Measurements from ENCODE around the gene SAFB2. TPM values are rescaled to one million over a fixed set of nuclear protein-coding genes. Genes with fewer than 3 reads are reported as not detected.

The SAFB2 gene
- total and polyA plus RNA-seq, 2 donors (not counting 1 experiment from before 2014, with no cell fraction given), result 76.5 to 242 TPM

- H3K4me2 ChIP-seq (replicated peaks; ENCODE audit: low read depth, low read length, poor library complexity, severe bottlenecking), result no peak overlapping the region
- intact Hi-C loops (cut with micrococcal nuclease), result no loop called here
- H3K9me3 ChIP-seq (ENCODE audit: control extremely low read depth in 1 of 3, control insufficient read depth in 2 of 3, insufficient read depth in 1 of 3, low read length in 2 of 3), result no peaks in the 10 kb centered on the region
- H3K27me3 ChIP-seq (replicated peaks in 1 of 4; ENCODE audit: control extremely low read depth in 1 of 4, control insufficient read depth in 3 of 4, insufficient read depth in 4 of 4, low read length in 3 of 4), result no peaks in the 10 kb centered on the region
- Mint-ChIP-seq H3K9me3 (ENCODE audit: insufficient read depth) (no peaks in the 10 kb centered on the region), H3K4me1 (no peaks in the 10 kb centered on the region), H3K4me3 (no peak overlapping the region), H3K27ac (no peak overlapping the region), H3K27me3 (no peaks in the 10 kb centered on the region)
- H3K36me3 ChIP-seq (replicated peaks in 1 of 2; ENCODE audit: control extremely low read depth in 1 of 2, control insufficient read depth in 1 of 2, extremely low read depth in 1 of 2, insufficient read depth in 2 of 2, low read length in 1 of 2), result peaks cover 8 to 87% of the 10 kb centered on the region in 2 experiments
- no peak overlapping the region for H3K9ac ChIP-seq (ENCODE audit: low read length)
- DNase-seq, result no peak
- ATAC-seq (ENCODE audit: low read depth), result no peak
- ChIA-PET POLR2A (no interaction called here), CTCF (interaction anchor here (0.6 kb wide), 1 partner anchor 626 kb away, joined by 3 read pairs; no protein-coding TSS in a partner anchor)
- no peaks in the 10 kb centered on the region for H3K4me1 ChIP-seq (ENCODE audit: control insufficient read depth in 2 of 2, insufficient read depth in 2 of 2, low read length in 2 of 2)
- H4K20me1 ChIP-seq (ENCODE audit: control insufficient read depth, insufficient read depth, low read length, poor library complexity, severe bottlenecking), result peaks cover 32% of the 10 kb centered on the region
- H3K4me3 ChIP-seq (ENCODE audit: control extremely low read depth in 1 of 5, extremely low read depth in 1 of 5, insufficient read depth in 1 of 5, low read depth in 2 of 5, low read length in 4 of 5), result no peak overlapping the region
- no peak for TF ChIP-seq EZH2 (IDR thresholded peaks at IDR 0.05; ENCODE audit: borderline replicate concordance, insufficient read depth, low read depth, low read length, poor library complexity, severe bottlenecking)
- TF ChIP-seq CTCF (IDR thresholded peaks at IDR 0.05), result no peak
- H3K27ac ChIP-seq (ENCODE audit: low read length in 2 of 2), result no peak overlapping the region
- no CpG with 5 or more reads among the region's 5 CpGs for WGBS (ENCODE audit: insufficient coverage)
- H2AFZ ChIP-seq (ENCODE audit: insufficient read depth, low read depth, low read length, poor library complexity, severe bottlenecking), result no peak overlapping the region
- H3K79me2 ChIP-seq (ENCODE audit: control insufficient read depth, insufficient read depth, low read length), result peaks cover 54% of the 10 kb centered on the region
Measured at GRCh38 chr19:5655412-5655811, 32.8 kb upstream of the SAFB2 start.

GRCh38 chr19:5654931-5655330 is 32.4 kb upstream of the SAFB2 start:
- Histone ChIP-seq H3K4me3 (ENCODE audit: control extremely low read depth in 1 of 5, extremely low read depth in 1 of 5, insufficient read depth in 1 of 5, low read depth in 2 of 5, low read length in 4 of 5) (no peak overlapping the region), H3K9ac (ENCODE audit: low read length) (no peak overlapping the region), H3K27ac (ENCODE audit: low read length in 2 of 2) (no peak overlapping the region), H3K4me2 (replicated peaks; ENCODE audit: low read depth, low read length, poor library complexity, severe bottlenecking) (no peak overlapping the region), H3K9me3 (ENCODE audit: control extremely low read depth in 1 of 3, control insufficient read depth in 2 of 3, insufficient read depth in 1 of 3, low read length in 2 of 3) (no peaks in the 10 kb centered on the region), H3K4me1 (ENCODE audit: control insufficient read depth in 2 of 2, insufficient read depth in 2 of 2, low read length in 2 of 2) (no peaks in the 10 kb centered on the region), H3K36me3 (replicated peaks in 1 of 2; ENCODE audit: control extremely low read depth in 1 of 2, control insufficient read depth in 1 of 2, extremely low read depth in 1 of 2, insufficient read depth in 2 of 2, low read length in 1 of 2) (peaks cover 9 to 87% of the 10 kb centered on the region in 2 experiments), H3K79me2 (ENCODE audit: control insufficient read depth, insufficient read depth, low read length) (peaks cover 59% of the 10 kb centered on the region), H4K20me1 (ENCODE audit: control insufficient read depth, insufficient read depth, low read length, poor library complexity, severe bottlenecking) (peaks cover 35% of the 10 kb centered on the region), H2AFZ (ENCODE audit: insufficient read depth, low read depth, low read length, poor library complexity, severe bottlenecking) (no peak overlapping the region), H3K27me3 (replicated peaks in 1 of 4; ENCODE audit: control extremely low read depth in 1 of 4, control insufficient read depth in 3 of 4, insufficient read depth in 4 of 4, low read length in 3 of 4) (no peaks in the 10 kb centered on the region)
- 100% methylated on average over 4 of the region's 5 CpGs for WGBS (ENCODE audit: insufficient coverage)
- H3K27me3 Mint-ChIP-seq, result no peaks in the 10 kb centered on the region
- H3K4me3 Mint-ChIP-seq, result no peak overlapping the region
- H3K27ac Mint-ChIP-seq, result no peak overlapping the region
- H3K9me3 Mint-ChIP-seq (ENCODE audit: insufficient read depth), result no peaks in the 10 kb centered on the region
- H3K4me1 Mint-ChIP-seq, result no peaks in the 10 kb centered on the region
- CTCF ChIA-PET, result interaction anchor here (0.6 kb wide), 1 partner anchor 626 kb away, joined by 3 read pairs; no protein-coding TSS in a partner anchor
- DNase-seq (no peak), ATAC-seq (ENCODE audit: low read depth) (no peak)
- TF ChIP-seq CTCF (IDR thresholded peaks at IDR 0.05) (no peak), EZH2 (IDR thresholded peaks at IDR 0.05; ENCODE audit: borderline replicate concordance, insufficient read depth, low read depth, low read length, poor library complexity, severe bottlenecking) (no peak)
- intact Hi-C loops (cut with micrococcal nuclease), result no loop called here
- POLR2A ChIA-PET, result no interaction called here

All from B cell (primary cell).